ENCODE results near the gene LRG1.

LRG1 gene

DNA sequence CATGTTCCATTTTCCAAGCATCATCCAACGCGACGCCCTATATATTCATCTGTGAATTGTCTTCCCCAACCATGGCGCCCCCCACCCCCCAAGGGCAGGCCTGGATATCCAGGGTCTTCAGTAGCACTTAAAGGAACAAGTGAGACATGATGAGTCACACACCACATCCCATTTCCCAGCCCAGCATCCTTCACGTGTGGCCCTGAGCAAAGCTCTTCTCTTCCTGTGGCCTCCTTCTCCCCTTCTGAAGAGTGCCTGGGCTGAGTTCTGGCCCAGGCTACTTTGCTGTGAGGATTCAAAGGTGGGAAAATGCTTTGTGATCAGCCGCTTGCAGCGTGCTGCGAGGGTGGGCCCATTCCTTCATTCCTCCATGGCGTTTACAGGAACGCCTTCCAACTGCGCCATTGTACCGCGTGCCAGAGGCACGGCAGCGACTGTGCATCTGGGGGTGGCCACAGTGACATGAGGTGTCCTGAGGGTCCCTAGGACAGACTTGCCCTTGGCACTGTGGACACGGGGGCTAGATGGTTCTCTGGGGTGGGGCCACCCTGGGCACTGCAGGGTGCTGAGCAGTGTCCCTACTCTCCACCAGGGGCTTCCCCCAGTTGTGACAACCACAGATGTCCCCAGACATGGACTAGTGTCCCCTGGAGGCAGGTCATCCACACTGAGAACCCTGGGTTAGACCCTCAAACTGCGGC is 33.2 kb downstream of the LRG1 start:
- DNase-seq: no peak

DNA sequence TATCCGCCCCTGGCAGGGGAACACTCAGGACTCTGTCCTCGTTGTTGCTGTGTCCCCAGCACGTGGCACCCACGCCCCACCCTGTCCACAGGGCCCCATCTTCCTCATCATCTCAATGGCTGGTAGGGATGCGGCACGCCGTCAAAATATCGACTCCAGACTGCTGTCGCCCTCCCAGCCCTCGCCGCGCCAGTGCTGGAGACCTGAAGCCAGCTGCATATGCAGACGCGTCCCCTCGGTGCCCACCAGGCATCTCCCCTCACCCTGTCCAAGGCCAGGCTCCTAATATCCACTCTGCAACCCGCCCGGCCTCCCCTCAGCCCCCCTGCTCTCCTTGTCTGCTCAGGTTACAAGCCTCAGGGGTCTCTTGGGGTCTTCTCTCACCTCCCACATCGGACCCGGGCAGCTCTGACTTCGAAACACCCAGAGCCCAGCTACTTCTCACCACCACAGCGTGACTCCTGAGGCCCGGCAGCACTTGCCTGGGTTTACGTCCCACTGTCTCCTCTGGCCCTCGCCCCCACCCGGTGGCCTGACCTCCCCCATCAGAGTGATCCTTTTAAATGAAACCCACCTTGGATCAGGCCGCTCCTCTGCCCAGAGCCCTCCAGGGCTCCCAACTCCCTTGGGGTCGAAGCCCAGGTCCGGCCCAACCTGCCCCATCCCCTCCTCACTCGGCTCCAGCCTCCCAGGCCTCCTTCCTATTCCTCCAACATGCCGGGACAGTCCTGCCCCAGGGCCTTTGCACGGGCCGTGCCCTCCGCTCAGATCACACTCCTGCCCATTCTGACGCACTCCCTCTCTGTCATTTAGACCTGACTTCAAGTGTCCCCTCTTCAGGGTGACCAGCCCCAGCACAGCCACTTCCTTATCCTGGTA is 34.0 kb downstream of the LRG1 start:
- no peak for DNase-seq

DNA sequence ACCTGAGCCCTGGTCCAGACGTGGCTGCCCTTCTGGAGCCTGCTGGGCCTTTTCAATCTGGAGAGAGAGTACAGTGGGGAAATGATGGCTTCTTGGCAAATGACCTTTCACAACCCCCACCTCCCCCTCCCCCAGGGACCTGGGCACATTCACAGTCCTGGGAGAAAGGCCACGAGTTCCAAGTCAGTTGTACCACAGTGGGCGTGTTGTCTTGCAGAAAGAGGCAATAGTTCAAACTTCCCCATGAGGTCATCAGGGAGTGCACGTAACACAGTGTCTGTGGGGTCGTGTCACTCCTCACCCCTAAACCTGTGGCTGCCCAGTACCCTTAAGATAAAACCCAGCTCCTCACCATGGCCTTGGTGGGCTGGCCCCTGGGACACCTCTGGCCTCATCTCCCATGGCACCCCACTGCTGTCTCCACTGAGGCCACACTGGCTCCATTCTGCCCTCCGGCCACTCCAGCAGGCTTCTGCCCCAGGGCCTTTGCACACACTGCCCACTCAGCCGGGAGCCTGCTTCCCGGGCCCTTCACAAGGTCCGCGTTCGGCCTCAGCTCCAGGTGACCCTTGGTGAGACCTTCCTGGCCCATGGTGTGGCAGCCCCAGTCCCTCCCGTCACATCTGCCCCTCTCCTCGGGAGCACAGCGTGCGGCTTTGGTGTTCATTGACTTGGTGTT is 34.8 kb downstream of the LRG1 start:
- DNase-seq: no peak

DNA sequence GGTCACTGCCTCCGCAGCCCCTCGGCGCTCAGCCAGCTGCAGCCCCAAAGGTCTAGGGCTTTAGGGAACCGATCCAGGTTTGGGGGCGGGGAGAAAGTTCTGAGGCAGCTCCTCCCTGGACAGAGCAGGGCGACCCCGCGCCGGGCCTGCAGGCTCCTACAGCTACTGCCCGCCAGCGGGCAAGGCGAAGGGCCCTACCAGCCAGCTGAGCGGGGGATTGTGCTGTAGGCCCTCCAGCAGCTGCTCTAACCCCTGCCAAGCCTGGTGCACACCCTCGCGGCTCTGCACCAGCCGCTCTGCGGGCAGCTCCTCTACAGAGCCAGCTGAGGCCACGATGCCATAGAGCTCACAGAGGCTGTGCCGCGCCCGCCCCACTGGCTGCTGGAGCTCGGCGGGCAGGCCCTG is 35.5 kb downstream of the LRG1 start:
- no peak for DNase-seq

DNA sequence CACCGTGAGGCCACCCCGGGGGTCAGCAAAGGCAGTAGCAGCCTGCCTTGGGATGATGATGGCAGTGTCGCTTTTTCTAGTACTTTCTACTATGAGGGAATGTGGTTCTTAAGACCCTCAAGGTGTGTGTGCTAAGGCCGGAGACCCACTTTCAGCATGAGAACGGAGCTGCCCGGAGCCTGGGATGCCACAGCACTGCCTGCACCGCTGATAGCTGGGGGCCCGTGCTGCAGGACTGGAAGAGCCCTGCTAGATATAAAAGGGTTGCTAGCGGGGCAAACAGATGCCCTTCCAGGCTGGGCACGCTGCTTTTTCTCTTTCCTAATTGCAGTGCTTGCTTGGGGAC is 36.0 kb downstream of the LRG1 start:
- DNase-seq: no peak

DNA sequence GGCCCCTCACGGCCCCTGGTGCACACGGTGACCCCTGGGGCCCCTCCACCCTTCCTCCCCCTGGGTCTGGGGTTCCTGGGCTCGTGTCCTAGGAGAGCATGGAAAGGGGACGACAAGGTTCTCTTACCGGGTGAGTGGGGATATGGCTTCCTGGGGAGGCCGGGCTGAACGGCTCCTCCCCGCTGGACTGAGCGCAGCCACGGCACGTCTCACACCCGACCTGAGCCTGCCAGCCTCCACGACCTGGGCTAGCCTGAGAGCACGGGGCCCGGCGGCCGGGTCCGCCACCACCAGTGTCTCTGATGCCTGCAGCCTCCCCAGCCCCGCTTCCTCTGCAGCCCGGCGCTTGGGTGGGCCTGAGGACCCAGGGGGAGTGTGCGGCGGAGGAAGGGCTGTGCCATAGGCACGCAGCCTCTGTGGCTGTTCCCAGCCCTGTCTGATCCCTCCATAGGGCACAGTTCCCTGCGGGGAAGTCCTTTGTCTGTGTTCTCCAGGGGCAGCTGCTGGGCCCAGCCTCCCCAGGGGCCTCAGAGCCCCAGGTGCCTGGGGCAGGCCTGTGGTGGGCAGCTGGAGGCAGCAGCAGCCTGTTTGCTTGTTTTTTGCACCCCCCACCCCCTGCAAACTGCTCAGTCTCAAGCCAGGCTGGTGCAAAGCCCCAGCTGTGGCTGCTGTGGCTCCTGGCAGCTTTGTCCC is 36.6 kb downstream of the LRG1 start:
- no peak for DNase-seq

DNA sequence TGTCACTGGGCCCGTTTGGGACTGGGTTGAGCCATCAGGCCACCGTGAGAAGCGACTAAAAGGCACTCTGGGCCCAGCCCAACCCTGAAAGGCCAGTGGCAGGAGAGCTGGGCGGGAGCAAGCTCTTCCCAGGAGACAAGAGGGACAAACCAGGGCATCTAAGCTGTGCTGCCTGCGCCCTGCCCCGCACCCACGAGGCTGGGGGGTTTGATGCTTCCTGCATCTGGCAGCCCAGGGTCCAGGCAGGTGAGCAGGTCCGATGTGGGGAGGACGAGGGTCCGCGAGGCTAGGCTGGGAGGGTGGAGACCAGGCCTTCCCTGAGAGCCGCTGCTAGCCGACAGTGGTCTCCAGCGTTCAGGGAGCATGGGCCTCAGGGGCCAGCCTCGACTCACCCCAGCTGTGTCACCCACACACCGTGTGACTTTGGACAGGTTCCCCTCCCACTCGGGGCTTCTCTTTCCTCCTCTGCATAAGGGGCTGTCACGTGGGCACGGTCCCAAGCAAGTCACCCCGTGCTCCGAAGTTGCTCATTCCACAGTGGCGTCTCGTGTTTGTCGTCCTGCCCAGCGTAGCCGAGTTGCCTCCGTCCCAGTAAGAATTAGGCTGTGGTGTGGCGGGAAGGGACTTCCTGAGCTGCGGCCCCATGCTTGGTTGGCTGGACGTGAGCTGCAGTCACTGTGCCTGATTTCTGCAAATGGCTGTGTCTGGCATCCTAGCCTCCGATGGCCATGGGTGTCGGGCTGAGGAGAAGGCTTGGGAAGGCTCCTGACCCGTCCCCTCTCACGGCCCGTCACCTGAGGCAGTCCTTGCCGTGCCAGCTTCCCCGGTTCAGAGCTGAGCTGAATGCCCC is 37.3 kb downstream of the LRG1 start:
- no peak for DNase-seq

DNA sequence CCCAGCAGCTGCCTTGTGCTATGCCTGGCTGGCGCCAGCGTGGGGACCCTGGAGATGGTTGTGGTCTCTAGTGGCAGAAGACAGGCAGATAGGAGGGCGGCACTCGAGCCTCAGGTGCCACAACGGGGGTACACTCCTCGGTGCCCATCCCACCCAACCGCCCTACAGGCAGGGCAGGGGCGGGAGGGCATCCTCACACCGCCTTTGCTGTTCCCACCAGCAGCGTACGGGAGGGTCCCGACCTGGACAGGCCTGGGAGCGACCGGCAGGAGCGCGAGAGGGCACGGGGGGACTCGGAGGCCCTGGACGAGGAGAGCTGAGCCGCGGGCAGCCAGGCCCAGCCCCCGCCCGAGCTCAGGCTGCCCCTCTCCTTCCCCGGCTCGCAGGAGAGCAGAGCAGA is 38.1 kb downstream of the LRG1 start:
- DNase-seq: no peak

DNA sequence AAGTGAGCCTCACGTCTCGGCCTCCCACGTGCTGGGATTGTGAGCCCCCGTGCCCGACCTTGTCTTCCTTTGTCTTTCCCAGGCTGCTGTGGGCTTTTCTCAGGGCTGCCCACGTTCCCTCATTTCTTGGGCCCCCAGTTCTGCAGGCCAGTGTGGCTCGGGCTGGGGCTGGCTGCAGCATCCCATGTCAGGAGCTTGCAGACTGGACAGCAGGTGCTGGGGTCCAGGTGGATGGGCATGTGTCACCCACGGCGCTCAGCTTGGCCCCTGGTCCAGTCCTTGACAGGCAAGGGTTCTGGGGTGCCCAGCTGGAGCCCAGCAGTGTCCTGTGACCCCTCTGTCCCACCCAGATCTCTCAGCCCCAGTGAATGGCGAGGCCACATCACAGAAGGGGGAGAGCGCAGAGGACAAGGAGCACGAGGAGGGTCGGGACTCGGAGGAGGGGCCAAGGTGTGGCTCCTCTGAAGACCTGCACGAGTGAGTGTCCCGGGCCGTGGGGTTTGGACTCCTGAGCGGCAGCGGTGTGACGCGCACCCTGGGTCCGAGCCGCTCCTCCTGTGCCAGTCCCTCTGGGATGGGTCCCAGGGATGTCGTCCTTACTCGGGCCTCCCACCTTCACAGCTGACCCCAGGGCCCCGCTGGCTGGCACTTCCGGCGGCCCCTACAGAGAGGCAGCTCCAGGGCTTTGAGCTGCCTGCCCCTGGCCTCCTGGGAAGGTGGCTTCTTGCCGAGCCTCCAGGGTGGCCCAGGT is 38.8 kb downstream of the LRG1 start:
- no peak for DNase-seq

DNA sequence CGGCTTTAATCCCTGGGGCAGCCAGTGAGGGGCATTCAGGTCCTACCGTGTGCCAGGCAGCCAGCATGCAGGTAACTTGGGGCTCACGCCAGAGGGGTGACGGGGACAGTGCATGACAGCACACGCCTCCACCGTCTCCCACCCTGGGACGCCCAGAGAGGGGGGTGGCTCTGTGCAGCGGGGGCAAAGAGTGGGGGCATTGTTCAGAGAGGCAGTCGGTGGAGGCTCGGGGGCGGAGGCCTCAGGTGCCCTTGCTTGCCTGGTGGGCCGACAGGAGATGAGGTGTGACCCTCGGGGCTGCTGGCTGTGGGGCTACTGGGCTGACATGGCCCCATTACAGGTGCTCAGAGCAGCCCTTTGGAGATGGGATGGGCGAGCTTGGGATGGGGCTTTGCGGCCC is 40.0 kb downstream of the LRG1 start:
- DNase-seq: no peak

DNA sequence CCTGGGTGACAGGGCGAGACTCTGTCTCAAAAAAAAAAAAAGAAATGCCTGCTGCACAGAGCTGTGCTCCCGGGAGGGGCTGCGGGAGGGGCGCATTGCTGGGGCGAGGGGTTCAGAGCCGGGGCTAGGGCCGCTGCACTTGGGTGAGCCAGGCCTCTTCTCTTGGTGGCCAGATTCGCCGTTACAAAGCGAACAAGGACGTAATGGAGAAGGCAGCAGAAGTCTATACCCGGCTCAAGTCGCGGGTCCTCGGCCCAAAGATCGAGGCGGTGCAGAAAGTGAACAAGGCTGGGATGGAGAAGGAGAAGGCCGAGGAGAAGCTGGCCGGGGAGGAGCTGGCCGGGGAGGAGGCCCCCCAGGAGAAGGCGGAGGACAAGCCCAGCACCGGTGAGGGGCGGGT is 40.5 kb downstream of the LRG1 start:
- no peak for DNase-seq

DNA sequence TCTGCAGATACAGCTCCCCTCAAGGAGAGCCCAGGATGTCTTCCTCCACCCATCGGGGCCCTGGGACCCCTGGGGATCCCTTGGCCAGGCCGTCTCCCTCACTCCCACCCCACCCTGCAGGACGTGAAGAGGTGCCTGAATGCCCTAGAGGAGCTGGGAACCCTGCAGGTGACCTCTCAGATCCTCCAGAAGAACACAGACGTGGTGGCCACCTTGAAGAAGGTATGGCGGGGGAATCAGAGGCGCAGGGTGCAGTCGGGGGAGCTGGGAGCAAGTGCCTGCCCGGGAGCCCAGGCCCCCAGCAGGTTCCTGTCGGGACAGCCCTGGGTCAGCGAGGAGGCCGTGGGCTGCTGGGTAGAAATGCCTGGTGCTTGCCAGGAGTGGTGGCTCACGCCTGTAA is 41.1 kb downstream of the LRG1 start:
- DNase-seq: no peak

DNA sequence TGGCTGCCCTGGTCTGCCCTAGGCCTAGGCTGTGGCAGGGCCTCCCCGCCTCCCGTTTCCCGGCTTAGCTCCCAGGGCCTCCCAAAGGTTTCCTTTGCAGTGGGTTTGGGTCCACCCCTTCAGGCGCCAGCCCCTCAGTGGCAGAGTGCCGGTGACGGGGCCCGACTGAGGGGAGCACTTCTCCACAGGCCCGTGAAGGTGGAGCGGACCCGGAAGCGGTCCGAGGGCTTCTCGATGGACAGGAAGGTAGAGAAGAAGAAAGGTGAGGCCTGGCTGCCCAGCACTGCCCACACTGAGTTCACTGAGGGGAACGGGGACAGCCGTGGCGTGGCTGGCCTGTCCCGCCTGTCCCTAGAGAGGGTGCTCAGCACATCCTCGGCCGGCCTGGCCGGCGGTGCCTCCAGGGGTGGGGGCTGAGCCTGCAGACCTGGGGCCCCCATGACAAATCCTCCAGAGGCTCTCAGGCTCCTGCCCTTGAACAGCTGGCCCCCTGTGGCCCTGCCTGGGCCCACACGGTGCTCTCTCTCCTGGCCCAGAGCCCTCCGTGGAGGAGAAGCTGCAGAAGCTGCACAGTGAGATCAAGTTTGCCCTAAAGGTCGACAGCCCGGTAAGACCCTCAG is 42.0 kb downstream of the LRG1 start:
- no peak for DNase-seq

DNA sequence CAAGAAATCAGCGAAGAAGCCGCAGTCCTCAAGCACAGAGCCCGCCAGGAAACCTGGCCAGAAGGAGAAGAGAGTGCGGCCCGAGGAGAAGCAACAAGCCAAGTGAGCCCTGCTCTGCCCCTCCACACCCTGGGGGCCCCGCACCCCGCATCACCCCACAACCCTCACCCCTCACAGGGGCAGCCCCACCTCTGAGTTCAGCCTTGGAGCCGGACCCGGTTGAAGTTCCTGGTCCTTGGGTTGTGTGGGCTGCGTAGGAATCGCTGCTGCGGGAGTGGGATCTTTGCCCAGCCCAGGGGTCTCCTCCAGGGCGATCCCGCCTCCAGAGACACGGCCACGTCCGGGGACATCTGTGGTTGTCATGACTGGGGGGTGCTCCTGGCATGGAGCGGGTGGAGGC is 43.5 kb downstream of the LRG1 start:
- no peak for DNase-seq

DNA sequence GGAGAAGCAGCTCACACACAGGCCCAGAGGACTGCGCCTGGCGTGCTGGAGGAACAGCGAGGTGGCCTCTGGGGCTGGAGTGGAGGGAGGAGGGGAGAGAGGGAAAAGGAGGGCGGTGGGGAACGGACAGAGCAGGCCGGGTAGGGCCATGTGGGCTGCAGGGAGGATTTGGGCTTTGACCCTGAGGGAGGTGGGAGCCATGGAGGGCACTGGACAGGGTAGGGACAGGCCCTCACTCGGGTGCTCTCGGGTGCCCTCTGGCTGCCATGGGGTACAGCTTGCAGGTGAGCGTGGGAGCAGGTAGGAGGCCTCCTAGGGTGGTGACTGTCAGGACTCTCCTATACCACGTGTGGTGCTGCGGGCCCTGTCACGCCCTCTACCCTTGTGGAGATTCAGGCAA is 44.4 kb downstream of the LRG1 start:
- no peak for DNase-seq

DNA sequence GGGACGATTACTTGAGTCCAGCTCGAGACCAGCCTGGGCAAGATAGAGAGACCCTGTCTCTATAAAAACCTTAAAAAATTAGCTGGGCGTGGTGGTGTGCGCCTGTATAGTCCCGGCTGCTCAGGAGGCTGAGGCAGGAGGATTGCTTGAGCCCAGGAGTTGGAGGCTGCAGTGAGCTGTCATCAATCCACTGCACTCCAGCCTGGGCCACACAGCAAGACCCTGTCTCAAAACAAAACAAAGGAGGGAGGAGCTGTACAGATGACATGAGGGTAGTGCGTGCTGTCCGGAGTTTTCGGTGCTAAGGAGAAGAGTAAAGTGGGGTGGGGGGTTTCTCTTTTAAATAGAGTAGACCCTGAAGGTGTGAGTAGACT is 45.2 kb downstream of the LRG1 start:
- no peak for DNase-seq

DNA sequence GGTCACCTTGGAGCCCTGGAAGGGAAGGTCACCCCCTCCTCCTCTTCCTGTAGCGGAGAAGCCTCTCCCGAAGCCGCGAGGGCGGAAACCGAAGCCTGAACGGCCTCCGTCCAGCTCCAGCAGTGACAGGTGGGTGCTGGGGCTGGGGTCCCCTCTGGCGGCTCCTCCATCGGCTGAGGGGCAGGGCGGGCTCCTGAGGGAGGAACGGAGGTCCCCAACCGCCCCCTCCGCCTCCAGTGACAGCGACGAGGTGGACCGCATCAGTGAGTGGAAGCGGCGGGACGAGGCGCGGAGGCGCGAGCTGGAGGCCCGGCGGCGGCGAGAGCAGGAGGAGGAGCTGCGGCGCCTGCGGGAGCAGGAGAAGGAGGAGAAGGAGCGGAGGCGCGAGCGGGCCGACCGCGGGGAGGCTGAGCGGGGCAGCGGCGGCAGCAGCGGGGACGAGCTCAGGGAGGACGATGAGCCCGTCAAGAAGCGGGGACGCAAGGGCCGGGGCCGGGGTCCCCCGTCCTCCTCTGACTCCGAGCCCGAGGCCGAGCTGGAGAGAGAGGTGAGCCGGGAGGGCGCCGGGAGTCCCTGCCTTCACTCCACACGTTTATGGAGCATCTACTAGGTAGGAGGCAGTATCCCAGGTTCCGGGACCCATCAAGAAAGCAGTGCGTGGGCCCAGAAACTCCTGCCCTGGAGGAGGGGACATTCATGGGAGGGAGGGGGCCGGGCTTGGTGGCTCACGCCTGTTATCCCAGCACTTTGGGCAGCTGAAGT is 45.7 kb downstream of the LRG1 start:
- DNase-seq: no peak

DNA sequence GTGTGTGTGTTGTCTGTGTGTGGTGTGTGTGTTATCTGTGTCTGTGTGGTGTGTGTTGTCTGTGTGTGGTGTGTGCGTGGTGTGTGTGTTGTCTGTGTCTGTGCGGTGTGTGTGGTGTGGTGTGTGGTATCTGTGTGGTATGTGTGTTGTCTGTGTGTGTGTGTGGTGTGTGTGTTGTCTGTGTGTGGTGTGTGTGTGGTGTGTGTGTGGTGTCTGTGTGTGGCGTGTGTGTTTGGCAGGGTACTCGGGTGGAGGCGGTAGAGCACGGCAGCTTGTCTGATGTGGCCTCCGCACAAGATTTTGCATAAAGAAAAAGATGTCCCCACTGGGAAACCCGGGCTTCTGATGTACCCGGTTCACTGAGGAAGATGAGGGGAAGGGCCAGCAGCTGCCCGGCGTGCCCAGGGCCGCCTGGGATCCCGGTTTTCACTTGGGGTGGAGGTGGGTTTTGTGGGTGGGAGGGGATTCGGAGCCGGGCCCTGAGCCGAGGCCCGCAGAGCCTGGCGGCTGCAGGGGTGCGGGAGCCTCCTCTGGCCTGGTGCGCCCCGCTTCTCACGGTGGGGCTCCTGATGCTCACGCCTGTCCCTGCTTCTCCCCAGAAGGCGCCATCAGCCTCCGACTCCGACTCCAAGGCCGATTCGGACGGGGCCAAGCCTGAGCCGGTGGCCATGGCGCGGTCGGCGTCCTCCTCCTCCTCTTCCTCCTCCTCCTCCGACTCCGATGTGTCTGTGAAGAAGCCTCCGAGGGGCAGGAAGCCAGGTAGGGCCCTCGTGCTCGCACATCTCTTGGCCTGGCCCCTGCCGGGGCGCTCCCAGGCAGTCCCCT is 46.5 kb downstream of the LRG1 start:
- no peak for DNase-seq

DNA sequence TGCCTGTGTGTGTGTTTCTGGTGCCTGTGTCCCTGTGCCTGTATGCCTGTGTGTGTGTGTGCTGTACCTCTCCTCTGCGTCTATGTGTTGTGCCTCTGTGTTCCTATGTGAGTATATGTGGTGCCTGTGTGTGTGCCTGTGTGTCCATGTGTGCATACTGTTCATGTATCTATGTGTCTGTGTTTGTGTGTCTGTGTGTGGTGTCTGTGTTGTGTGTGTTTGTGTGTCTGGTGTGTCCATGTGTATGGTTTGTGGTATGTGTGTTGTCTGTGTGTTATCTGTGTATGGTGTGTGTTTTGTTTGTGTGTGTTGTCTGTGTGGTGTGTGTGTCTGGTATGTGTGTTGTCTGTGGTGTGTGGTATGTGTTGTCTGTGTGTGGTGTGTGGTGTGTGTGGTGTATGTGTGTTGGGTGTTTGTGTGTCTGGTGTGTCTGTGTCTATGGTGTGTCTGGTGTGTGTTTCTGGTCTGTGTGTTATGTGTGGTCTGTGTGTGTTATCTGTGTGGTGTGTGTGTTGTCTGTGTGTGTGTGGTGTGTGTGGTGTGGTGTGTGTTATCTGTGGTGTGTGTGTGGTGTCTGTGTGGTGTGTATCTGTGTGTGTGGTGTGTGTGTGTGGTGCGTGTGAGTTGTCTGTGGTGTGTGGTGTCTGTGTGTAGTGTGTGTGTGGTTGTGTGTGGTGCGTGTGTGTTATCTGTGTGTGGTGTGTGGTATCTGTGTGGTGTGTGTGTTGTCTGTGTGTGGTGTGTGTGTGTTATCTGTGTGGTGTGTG is 47.3 kb downstream of the LRG1 start:
- DNase-seq: no peak
